Measurements from ENCODE around the gene ZFYVE21. TPM values are rescaled to one million over a fixed set of nuclear protein-coding genes. Genes with fewer than 3 reads are reported as not detected.

Gene ZFYVE21
- total RNA-seq, 2 experiments from 2014 or later: 16.9 to 17.2 TPM

DNA sequence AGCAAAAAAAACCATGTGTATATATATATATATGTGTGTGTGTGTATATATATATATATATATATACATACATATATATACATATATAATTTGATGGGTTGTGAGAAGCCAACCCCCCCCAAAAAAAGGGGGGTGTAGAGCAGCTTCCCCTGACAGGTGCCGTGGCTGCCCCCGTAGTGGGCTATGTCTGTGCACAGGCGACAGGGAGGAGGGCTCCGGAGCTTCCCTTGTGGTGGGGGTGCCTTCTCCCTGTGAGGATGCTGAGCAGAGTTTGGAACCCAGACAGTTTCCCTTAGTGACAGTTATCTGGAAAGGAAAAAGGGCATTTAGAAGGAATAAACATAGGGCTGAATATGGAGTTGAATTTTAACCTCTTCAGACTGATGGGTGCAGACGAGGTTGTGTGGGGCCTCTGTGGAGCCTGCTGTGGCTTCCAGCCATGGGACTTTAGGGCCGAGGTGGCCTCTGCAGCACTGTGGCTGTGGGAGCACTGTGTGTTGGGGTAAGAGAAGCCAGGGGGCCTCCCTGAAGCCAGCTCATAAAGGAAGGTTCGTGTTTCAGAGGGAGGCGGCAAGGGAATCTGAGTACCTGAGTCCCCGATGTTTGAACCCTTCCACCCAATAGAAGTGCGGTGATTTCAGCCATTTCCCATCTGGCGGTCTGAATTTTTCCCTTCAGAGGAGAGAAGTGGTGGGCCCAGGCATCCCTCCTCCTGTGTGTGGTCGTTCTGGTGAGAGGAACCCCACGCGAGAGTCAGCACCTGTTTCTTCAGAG is 20.1 kb upstream of the ZFYVE21 start:
- Mint-ChIP-seq H3K36me3 (ENCODE audit: low read depth) (peaks cover 17% of the 10 kb centered on the region), H3K27ac (peak overlapping the region; percentile 15)
- DNase-seq: no peak

DNA sequence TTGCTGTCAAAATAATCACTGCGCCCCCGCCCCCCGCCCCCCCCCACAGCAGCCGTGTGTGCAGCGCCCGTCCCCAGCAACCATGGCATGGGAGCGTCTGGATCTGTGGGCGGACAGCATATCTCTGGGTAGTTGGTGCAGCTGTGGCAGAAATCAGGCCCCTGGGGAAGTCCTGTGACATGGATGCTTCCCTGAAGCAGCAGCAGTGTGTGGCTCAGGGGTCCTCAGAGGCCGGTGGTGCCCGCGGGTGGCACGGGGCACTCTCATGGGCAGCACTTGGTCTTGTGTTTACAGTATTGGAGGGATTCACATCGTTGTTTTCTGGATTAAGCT is 19.6 kb upstream of the ZFYVE21 start:
- Mint-ChIP-seq H3K4me1 (no peaks in the 10 kb centered on the region), H3K36me3 (ENCODE audit: low read depth) (peaks cover 17% of the 10 kb centered on the region), H3K9me3 (no peaks in the 10 kb centered on the region), H3K4me3 (no peak overlapping the region), H3K27ac (peak overlapping the region; percentile 54), H3K27me3 (no peaks in the 10 kb centered on the region)
- no peak for DNase-seq
- ChIA-PET CTCF (no interaction called here), POLR2A (no interaction called here)

More for the DNA sequence above, 20.1 kb upstream of the ZFYVE21 start:
- H3K4me1 Mint-ChIP-seq: no peaks in the 10 kb centered on the region
- ChIA-PET POLR2A (no interaction called here), CTCF (interaction anchor here (0.5 kb wide), 1 partner anchor 17 kb away, joined by 3 read pairs; no protein-coding TSS in a partner anchor)
- H3K9me3 Mint-ChIP-seq: no peaks in the 10 kb centered on the region
- H3K4me3 Mint-ChIP-seq: no peak overlapping the region
- H3K27me3 Mint-ChIP-seq: no peaks in the 10 kb centered on the region

GRCh38 chr14:103696466-103697071 is 19.0 kb upstream of the ZFYVE21 start:
- Mint-ChIP-seq H3K4me1 (no peaks in the 10 kb centered on the region), H3K27me3 (no peaks in the 10 kb centered on the region), H3K4me3 (no peak overlapping the region), H3K9me3 (no peaks in the 10 kb centered on the region), H3K27ac (no peak overlapping the region), H3K36me3 (ENCODE audit: low read depth) (peaks cover 17% of the 10 kb centered on the region)
- ChIA-PET CTCF (no interaction called here), POLR2A (no interaction called here)
- no peak for DNase-seq

GRCh38 chr14:103697206-103697602 is 18.4 kb upstream of the ZFYVE21 start:
- no peaks in the 10 kb centered on the region for H3K27me3 Mint-ChIP-seq
- peak overlapping the region; percentile 55 for H3K27ac Mint-ChIP-seq
- no peaks in the 10 kb centered on the region for H3K4me1 Mint-ChIP-seq
- no peak for DNase-seq
- no peak overlapping the region for H3K4me3 Mint-ChIP-seq
- peaks cover 17% of the 10 kb centered on the region for H3K36me3 Mint-ChIP-seq (ENCODE audit: low read depth)
- CTCF ChIA-PET: no interaction called here
- no peaks in the 10 kb centered on the region for H3K9me3 Mint-ChIP-seq
- POLR2A ChIA-PET: no interaction called here

DNA sequence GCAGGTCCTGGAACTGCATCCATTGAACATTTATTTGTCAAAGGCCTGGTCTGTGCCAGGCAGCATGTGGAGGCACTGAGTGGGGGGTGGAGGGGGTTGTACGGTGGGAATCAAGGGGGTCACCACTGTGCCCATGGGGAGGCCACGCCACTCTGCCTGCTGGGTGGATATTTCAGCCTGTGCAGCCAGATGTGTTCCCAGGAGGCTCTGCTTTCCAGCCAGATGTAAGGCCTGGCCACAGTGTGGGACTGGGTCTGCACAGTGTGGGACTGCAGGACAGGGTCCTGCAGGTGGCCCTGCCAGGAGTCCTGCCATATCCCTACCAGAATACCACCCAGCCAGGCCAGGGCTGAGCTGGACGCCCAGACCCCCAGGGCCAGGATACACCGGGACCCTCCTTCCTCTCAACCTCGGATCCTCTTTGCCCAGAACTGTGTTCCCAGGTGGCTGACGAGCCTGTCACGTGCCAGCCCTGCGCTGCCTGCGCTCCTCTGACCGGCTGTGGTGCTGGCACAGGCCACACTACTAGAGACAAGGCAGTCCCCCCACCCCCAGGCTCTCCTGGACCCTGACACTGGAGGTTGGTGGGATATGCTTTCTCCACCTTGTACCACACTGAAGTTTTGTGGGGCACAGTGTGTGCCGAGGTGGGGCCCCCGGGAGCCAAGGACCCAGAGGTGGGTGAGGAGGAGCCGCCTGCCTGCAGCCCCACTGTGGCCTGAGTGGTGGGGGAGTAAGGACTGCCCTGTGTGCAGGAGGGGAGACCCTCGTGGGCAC is 17.8 kb upstream of the ZFYVE21 start:
- no peak overlapping the region for H3K4me3 Mint-ChIP-seq
- H3K4me1 Mint-ChIP-seq: no peaks in the 10 kb centered on the region
- POLR2A ChIA-PET: no interaction called here
- peak overlapping the region; percentile 55 for H3K27ac Mint-ChIP-seq
- no peaks in the 10 kb centered on the region for H3K27me3 Mint-ChIP-seq
- CTCF ChIA-PET: interaction anchor here (1.2 kb wide), 1 partner anchor 15 kb away, joined by 3 read pairs; no protein-coding TSS in a partner anchor
- no peaks in the 10 kb centered on the region for H3K9me3 Mint-ChIP-seq
- DNase-seq: no peak
- peaks cover 18% of the 10 kb centered on the region for H3K36me3 Mint-ChIP-seq (ENCODE audit: low read depth)

GRCh38 chr14:103698380-103699260 is 17.0 kb upstream of the ZFYVE21 start:
- H3K4me3 Mint-ChIP-seq: no peak overlapping the region
- POLR2A ChIA-PET: no interaction called here
- H3K4me1 Mint-ChIP-seq: peaks cover under 1% of the 10 kb centered on the region
- H3K36me3 Mint-ChIP-seq (ENCODE audit: low read depth): peaks cover 20% of the 10 kb centered on the region
- DNase-seq: no peak
- H3K27ac Mint-ChIP-seq: no peak overlapping the region
- H3K27me3 Mint-ChIP-seq: no peaks in the 10 kb centered on the region
- CTCF ChIA-PET: interaction anchor here (1.2 kb wide), 1 partner anchor 15 kb away, joined by 3 read pairs; no protein-coding TSS in a partner anchor
- H3K9me3 Mint-ChIP-seq: no peaks in the 10 kb centered on the region

GRCh38 chr14:103699261-103699661 is 16.3 kb upstream of the ZFYVE21 start:
- H3K36me3 Mint-ChIP-seq (ENCODE audit: low read depth): peaks cover 18% of the 10 kb centered on the region
- H3K27ac Mint-ChIP-seq: peak overlapping the region; percentile 9
- no peak overlapping the region for H3K4me3 Mint-ChIP-seq
- ChIA-PET CTCF (interaction anchor here (1.2 kb wide), 1 partner anchor 14 kb away, joined by 3 read pairs; no protein-coding TSS in a partner anchor), POLR2A (no interaction called here)
- no peaks in the 10 kb centered on the region for H3K27me3 Mint-ChIP-seq
- H3K9me3 Mint-ChIP-seq: no peaks in the 10 kb centered on the region
- peaks cover 5% of the 10 kb centered on the region for H3K4me1 Mint-ChIP-seq
- DNase-seq: no peak

GRCh38 chr14:103699901-103700752 is 15.5 kb upstream of the ZFYVE21 start:
- DNase-seq: no peak
- CTCF ChIA-PET: interaction anchor here (1.3 kb wide), 1 partner anchor 14 kb away, joined by 3 read pairs; no protein-coding TSS in a partner anchor
- Mint-ChIP-seq H3K4me1 (peaks cover 9% of the 10 kb centered on the region), H3K9me3 (no peaks in the 10 kb centered on the region), H3K27ac (peak overlapping the region; percentile 9), H3K27me3 (no peaks in the 10 kb centered on the region), H3K4me3 (no peak overlapping the region), H3K36me3 (ENCODE audit: low read depth) (peaks cover 22% of the 10 kb centered on the region)
- POLR2A ChIA-PET: no interaction called here

DNA sequence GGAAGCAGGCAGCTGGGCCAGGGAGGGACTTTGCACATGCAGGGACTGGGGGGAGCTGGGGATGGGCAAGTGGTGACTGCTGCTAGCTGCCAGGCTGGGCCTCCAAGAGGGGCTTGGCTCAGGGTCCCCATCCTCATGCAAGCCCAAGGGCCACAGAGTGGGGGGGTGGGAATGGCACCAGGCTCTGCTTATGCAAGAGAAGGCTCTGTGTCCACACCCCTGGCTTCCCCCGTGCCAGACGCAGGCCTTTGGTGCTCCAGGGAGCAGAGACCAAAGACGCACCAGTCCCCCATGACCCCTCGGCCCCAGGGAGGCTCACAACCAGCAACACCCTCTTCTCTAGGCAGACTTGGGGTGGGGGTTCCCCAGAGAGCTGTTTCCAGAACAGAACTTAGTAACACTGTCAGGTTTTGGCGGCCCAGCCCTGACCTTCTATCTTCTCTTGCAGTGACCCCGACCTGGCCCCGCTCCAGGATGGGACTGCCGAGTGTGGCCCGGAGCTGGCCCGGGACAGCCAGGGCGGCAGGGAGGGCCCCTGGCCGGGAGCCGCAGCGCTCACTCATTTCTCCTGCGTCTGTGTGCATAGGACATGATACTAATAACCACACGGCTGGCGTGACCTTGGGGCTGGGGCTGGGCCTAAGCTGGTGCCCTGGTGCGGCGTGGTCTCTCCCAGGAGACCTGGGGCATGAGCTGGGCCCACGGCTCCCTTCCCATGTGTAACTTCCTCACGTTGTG is 14.7 kb upstream of the ZFYVE21 start:
- ChIA-PET POLR2A (no interaction called here), CTCF (interaction anchor here (1.3 kb wide), 1 partner anchor 14 kb away, joined by 3 read pairs; no protein-coding TSS in a partner anchor)
- no peak for DNase-seq
- Mint-ChIP-seq H3K36me3 (ENCODE audit: low read depth) (peaks cover 20% of the 10 kb centered on the region), H3K27me3 (no peaks in the 10 kb centered on the region), H3K9me3 (no peaks in the 10 kb centered on the region), H3K4me3 (no peak overlapping the region), H3K27ac (no peak overlapping the region), H3K4me1 (peaks cover 11% of the 10 kb centered on the region)

GRCh38 chr14:103702095-103702494 is 13.5 kb upstream of the ZFYVE21 start:
- Mint-ChIP-seq H3K4me3 (no peak overlapping the region), H3K27ac (no peak overlapping the region), H3K4me1 (peaks cover 11% of the 10 kb centered on the region), H3K27me3 (no peaks in the 10 kb centered on the region), H3K9me3 (no peaks in the 10 kb centered on the region), H3K36me3 (ENCODE audit: low read depth) (peaks cover 14% of the 10 kb centered on the region)
- ChIA-PET CTCF (interaction anchor here (0.9 to 1.6 kb wide), 2 partner anchors 15 to 33 kb away, joined by 3 read pairs; no protein-coding TSS in a partner anchor), POLR2A (interaction anchor here (0.6 kb wide), 1 partner anchor 12 kb away, joined by 3 read pairs; no protein-coding TSS in a partner anchor)
- no peak for DNase-seq

All from activated CD4-positive, alpha-beta T cell treated with anti-CD3 and anti-CD28 coated beads, Interleukin-2, amount 10 ng/mL, durations not matched to agents 7 days and 5 days (primary cell).